GM19468 (cell line): ENCODE measurements around the gene IL17F.

Experiments used
- ATAC-seq: cut with Tn5 transposase; IDR thresholded peaks from one replicate; pipeline ENCODE4 v1.9.1; 2021; ENCODE audit warnings: mild to moderate bottlenecking, moderate library complexity, moderate number of reproducible peaks; ENCODE audit not compliant: unreplicated experiment; ENCODE audit errors: extremely low read depth

The IL17F gene

DNA sequence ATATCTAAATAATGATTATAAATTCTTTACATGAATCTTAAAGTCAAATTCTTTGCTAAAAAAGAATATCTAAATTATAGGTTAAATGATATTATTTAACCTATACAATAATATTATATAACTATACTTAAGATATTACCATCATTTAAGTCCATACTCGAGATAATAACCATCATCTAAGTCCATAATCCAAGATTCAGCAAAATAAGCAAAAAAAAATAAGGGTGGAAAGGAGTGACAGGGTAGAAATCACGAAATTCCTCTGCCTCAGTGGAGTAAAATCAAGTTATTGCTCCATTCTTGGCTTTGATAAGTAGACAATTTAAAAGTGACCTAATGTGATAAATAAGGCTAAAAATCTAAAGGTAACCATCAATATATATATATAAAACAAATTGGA, 48.4 kb downstream of the IL17F start:
- no peak for ATAC-seq

DNA sequence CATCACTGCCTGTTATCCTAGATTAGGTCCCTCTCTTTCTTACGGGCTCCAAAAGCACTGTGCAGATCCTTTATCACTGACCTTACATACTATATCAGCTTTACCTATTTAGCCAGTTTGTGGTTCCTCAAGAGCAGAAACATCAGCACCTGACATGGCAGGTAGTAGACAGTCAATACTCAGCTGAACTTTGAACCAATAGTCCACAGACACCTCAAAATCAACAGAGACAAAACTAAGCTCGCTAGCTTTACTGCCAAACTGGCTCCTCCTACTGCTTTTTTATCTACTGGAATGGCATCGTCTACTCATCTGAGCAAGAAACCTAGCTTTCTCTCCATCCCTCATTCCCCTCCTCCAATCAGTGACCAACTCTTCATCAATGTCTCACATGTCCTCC, 52.5 kb downstream of the IL17F start:
- ATAC-seq: no peak

DNA sequence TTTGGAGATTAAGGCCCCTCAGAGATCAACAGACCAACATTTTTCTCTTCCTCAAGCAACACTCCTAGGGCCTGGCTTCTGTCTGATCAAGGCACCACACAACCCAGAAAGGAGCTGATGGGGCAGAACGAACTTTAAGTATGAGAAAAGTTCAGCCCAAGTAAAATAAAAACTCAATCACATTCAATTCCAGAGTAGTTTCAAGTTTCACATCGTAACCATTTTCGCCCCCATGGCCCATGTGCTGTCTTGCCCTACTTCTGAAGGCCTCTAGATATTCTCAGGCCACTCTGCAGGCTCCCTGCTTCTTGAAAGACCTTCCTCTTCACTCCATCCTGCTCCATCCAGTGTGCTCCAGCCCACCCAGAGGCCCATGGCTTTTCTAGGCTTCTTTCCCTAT, 53.9 kb downstream of the IL17F start:
- ATAC-seq: no peak

DNA sequence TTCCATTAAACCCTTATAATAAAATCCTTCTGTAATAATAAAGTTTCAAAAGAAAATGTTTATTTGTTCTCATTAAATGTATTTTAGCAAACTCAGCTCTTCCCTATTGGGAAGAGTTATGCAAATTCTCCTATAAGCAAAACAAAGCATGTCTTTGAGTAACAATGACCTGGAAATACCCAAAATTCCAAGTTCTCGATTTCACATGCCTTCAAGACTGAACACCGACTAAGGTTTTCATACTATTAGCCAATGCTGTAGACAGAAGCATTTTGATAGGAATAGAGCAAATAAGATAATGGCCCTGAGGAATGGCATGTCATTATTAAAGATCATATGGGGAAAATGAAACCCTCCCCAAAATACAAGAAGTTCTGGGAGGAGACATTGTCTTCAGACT, 54.3 kb downstream of the IL17F start:
- ATAC-seq: no peak

DNA sequence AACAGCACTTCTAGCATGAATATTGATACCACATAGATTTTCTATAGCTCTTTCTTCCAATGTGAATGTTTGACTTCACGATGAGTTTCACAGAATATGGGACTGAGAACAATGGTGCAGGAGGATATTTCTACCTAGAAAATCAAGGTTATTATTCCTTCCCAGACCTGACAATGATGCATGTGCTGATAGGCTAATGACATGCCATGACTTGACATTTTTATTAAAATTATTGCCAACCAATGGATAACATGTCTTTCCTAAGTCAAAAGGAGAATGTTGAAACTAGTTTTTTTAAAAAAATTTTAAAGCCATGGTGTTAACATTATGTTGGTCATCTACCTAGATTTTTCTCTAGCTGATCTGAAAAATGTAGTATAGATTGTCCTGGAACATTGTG, 57.2 kb downstream of the IL17F start:
- no peak for ATAC-seq
